Activated B cell treated with CpG ODN at 0.5 μM for 24 hours (primary cell): ENCODE data around the gene SCAPER. TPM values are rescaled to one million over a fixed set of nuclear protein-coding genes. Genes with fewer than 3 reads are reported as not detected.

Experiments used
- ATAC-seq: fragments of 200-7000 bp; cut with Tn5 transposase; one replicate; pipeline ENCODE4 v1.10.0; 2021; ENCODE audit warnings: low read depth, mild to moderate bottlenecking, moderate library complexity
- CTCF ChIA-PET: fragments of 350-600 bp; sonication (Branson Sonifier 250); formaldehyde crosslinking; loops from one replicate; lab custom pipeline; 2021; ENCODE audit warnings: antibody characterized with exemption; lab: Charles Lee
- POLR2A ChIA-PET: fragments of 350-600 bp; sonication (Branson Sonifier 250); formaldehyde crosslinking; loops from one replicate; lab custom pipeline; 2021; ENCODE audit warnings: antibody characterized with exemption; lab: Charles Lee
- DNase-seq: peaks from one replicate; pipeline ENCODE4 v3.0.0; 2022
- H3K27ac Mint-ChIP-seq: one replicate; pipeline ENCODE4 v1.8.0; 2020; ENCODE audit warnings: mixed read lengths
- H3K27me3 Mint-ChIP-seq: one replicate; pipeline ENCODE4 v1.8.0; 2021; ENCODE audit warnings: mixed read lengths
- H3K36me3 Mint-ChIP-seq: one replicate; pipeline ENCODE4 v1.8.0; 2021; ENCODE audit warnings: low read depth, mixed read lengths
- H3K4me1 Mint-ChIP-seq: one replicate; pipeline ENCODE4 v1.8.0; 2021; ENCODE audit warnings: mixed read lengths
- H3K4me3 Mint-ChIP-seq: one replicate; pipeline ENCODE4 v1.8.0; 2020; ENCODE audit warnings: mild to moderate bottlenecking, mixed read lengths
- H3K9me3 Mint-ChIP-seq: one replicate; pipeline ENCODE4 v1.8.0; 2020; ENCODE audit warnings: mixed read lengths
- intact Hi-C: fragments of 100-400 bp; cut with micrococcal nuclease; formaldehyde crosslinking; loops from one replicate; pipeline ENCODE4 v1.15.1; 2024
- total RNA-seq: library from RNA; stranded (reverse); gene quantifications from 2 replicates; pipeline ENCODE4 v1.2.3, GENCODE V29; 2022
- TF ChIP-seq, protein P1 (sequence below): fragments of 200-600 bp; IDR thresholded peaks from one replicate; pipeline ENCODE4 v1.8.0; 2022; ENCODE audit warnings: antibody characterized with exemption, mild to moderate bottlenecking

SCAPER gene
- total RNA-seq, 1 donor from 2014 or later: 38.8 TPM

DNA sequence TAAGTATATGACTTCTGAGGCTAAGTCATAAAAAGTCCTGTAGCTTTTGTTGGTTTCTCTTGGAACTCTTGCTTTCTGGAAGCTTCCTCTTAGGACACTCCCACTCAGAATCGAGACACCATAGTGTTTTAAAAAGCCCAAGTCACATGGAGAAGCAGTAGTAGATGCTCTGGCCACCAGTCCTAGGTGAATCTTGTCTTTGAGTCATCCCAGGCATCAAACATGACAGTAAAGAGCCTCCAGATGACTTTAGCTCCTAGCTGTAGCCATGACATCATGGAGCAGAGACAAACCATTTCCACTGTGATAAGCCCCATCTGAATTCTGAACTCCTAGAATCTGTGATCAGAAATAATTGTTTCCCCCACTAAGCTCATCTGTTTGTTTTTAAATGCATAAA is 526.4 kb downstream of the SCAPER start:
- ATAC-seq (no peak), DNase-seq (no peak)
- POLR2A ChIA-PET: no interaction called here
- H3K27me3 Mint-ChIP-seq: no peaks in the 10 kb centered on the region
- CTCF ChIA-PET: no interaction called here
- no peak overlapping the region for H3K27ac Mint-ChIP-seq
- TF ChIP-seq, protein P1, sequence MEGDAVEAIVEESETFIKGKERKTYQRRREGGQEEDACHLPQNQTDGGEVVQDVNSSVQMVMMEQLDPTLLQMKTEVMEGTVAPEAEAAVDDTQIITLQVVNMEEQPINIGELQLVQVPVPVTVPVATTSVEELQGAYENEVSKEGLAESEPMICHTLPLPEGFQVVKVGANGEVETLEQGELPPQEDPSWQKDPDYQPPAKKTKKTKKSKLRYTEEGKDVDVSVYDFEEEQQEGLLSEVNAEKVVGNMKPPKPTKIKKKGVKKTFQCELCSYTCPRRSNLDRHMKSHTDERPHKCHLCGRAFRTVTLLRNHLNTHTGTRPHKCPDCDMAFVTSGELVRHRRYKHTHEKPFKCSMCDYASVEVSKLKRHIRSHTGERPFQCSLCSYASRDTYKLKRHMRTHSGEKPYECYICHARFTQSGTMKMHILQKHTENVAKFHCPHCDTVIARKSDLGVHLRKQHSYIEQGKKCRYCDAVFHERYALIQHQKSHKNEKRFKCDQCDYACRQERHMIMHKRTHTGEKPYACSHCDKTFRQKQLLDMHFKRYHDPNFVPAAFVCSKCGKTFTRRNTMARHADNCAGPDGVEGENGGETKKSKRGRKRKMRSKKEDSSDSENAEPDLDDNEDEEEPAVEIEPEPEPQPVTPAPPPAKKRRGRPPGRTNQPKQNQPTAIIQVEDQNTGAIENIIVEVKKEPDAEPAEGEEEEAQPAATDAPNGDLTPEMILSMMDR: no peak
- H3K4me1 Mint-ChIP-seq: no peaks in the 10 kb centered on the region
- H3K9me3 Mint-ChIP-seq: no peaks in the 10 kb centered on the region
- peaks cover 36% of the 10 kb centered on the region for H3K36me3 Mint-ChIP-seq
- H3K4me3 Mint-ChIP-seq: no peak overlapping the region
- intact Hi-C loops: no loop called here

DNA sequence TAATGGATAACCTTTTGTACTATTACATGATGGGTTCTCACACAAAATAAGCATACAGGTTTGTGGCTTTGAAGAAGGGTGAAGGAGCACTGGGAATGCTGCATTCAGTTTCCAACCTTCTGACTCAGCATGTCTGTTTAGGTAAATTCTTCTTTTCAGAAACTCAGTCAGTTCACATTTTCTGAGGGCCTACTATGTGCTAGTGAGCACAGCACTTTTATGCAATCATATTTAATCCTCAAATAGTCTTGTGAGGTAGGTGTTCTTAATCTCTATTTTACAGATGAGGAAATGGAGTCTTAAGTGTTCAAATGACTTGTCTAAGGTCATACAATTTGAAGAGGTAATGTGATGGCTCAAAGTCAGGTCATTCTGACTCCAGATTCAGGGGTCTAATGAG is 527.4 kb downstream of the SCAPER start:
- Mint-ChIP-seq H3K4me3 (no peak overlapping the region), H3K36me3 (peaks cover 41% of the 10 kb centered on the region), H3K27ac (no peak overlapping the region), H3K27me3 (no peaks in the 10 kb centered on the region), H3K9me3 (no peaks in the 10 kb centered on the region), H3K4me1 (no peaks in the 10 kb centered on the region)
- TF ChIP-seq, protein P1: no peak
- intact Hi-C loops: no loop called here
- DNase-seq: no peak
- CTCF ChIA-PET: no interaction called here
- ATAC-seq: no peak
- POLR2A ChIA-PET: no interaction called here

GRCh38 chr15:76377217-76377616 is 527.9 kb downstream of the SCAPER start:
- ATAC-seq: no peak
- no peak overlapping the region for H3K4me3 Mint-ChIP-seq
- CTCF ChIA-PET: no interaction called here
- TF ChIP-seq, protein P1: no peak
- H3K9me3 Mint-ChIP-seq: no peaks in the 10 kb centered on the region
- DNase-seq: no peak
- intact Hi-C loops: no loop called here
- H3K27me3 Mint-ChIP-seq: no peaks in the 10 kb centered on the region
- H3K27ac Mint-ChIP-seq: no peak overlapping the region
- peaks cover 44% of the 10 kb centered on the region for H3K36me3 Mint-ChIP-seq
- no peaks in the 10 kb centered on the region for H3K4me1 Mint-ChIP-seq
- POLR2A ChIA-PET: no interaction called here

DNA sequence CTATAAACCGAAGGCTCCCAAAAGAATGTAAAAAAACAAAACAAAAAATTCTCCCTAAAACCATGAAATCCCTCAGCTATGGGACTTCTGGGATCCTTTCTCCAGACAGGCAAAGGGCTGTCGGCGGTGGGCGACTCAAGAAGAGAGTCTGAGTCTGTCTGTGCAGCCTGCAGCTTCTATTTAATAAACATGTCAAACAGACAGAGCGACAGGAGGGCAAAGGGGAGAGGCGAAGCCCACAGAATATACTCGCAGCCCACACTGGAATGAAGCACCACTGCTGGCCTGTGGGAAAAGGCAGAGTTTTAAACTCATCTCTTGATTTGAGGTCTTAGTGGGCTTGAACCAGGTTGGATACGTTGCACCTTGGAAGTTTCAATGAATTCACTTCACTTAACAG is 528.3 kb downstream of the SCAPER start:
- intact Hi-C loops: no loop called here
- POLR2A ChIA-PET: no interaction called here
- CTCF ChIA-PET: no interaction called here
- no peak overlapping the region for H3K27ac Mint-ChIP-seq
- H3K27me3 Mint-ChIP-seq: no peaks in the 10 kb centered on the region
- TF ChIP-seq, protein P1: no peak
- H3K4me1 Mint-ChIP-seq: no peaks in the 10 kb centered on the region
- ATAC-seq (no peak), DNase-seq (no peak)
- no peaks in the 10 kb centered on the region for H3K9me3 Mint-ChIP-seq
- peaks cover 48% of the 10 kb centered on the region for H3K36me3 Mint-ChIP-seq
- H3K4me3 Mint-ChIP-seq: no peak overlapping the region

DNA sequence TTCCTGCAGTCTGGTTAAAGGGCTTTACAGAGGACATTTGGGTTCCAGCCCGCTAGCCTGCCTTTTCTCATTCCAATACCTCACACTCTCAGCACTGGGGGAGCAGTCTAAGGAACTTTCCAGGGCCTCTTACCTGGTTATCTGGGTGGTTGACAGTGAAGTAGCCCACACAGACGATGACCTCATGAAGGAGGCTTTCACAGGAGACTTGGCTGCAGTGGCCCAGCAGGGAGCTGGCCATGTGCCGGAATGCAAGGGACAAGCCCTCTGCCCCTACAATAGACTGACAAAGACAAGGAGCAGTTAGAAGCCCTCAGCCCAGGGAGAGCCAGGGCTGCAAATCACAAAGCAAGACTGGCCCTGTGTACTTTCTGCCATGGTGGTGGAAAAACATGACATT is 529.1 kb downstream of the SCAPER start:
- intact Hi-C loops: no loop called here
- Mint-ChIP-seq H3K27me3 (no peaks in the 10 kb centered on the region), H3K27ac (no peak overlapping the region), H3K9me3 (no peaks in the 10 kb centered on the region), H3K4me3 (no peak overlapping the region), H3K36me3 (peaks cover 43% of the 10 kb centered on the region), H3K4me1 (no peaks in the 10 kb centered on the region)
- no peak for DNase-seq
- POLR2A ChIA-PET: no interaction called here
- CTCF ChIA-PET: no interaction called here
- TF ChIP-seq, protein P1: no peak
- no peak for ATAC-seq
